ENCODE measurements around the gene LRFN2.

GRCh38 chr6:40482532-40482931 is 104.6 kb downstream of the LRFN2 start:
- no peak for TF ChIP-seq POLR2A (IDR thresholded peaks at IDR 0.05; ENCODE audit: control extremely low read depth in 1 of 2, low read depth in 2 of 2, low read length in 2 of 2)
- no peak for TF ChIP-seq KDM1A (IDR thresholded peaks at IDR 0.05; ENCODE audit: borderline replicate concordance, low read length)
- TF ChIP-seq BCL11A (IDR thresholded peaks at IDR 0.05; ENCODE audit: low read depth in 2 of 2, low read length in 2 of 2), result no peak
- TF ChIP-seq HDAC6 (IDR thresholded peaks at IDR 0.05; ENCODE audit: low read depth, low read length), result no peak
- TF ChIP-seq MAFK (IDR thresholded peaks at IDR 0.05; ENCODE audit: low read depth, low read length), result no peak

All from H1 (cell line).